ENCODE results near the gene IRF5. TPM values are rescaled to one million over a fixed set of nuclear protein-coding genes. Genes with fewer than 3 reads are reported as not detected.

The IRF5 gene
- total and polyA plus RNA-seq, 10 donors = 26.2 to 56.3 (median 42.2) TPM

- intact Hi-C loops (cut with DNase I; ENCODE audit: low total_unique reads) = no loop called here
- H3K27ac ChIP-seq = peak overlapping the region in 7 of 8 donors; percentile 27 to 72 (median 57)
- WGBS, 5 donors = 59 to 67% (median 60%) methylated on average over 15 of the region's 15 CpGs
- H3K27me3 ChIP-seq (replicated peaks in 1 of 7) = no peaks in the 10 kb centered on the region
- H3K36me3 ChIP-seq = peaks cover 0 to 100% (median 71%) of the 10 kb centered on the region in 6 donors
- TF ChIP-seq, protein P1, sequence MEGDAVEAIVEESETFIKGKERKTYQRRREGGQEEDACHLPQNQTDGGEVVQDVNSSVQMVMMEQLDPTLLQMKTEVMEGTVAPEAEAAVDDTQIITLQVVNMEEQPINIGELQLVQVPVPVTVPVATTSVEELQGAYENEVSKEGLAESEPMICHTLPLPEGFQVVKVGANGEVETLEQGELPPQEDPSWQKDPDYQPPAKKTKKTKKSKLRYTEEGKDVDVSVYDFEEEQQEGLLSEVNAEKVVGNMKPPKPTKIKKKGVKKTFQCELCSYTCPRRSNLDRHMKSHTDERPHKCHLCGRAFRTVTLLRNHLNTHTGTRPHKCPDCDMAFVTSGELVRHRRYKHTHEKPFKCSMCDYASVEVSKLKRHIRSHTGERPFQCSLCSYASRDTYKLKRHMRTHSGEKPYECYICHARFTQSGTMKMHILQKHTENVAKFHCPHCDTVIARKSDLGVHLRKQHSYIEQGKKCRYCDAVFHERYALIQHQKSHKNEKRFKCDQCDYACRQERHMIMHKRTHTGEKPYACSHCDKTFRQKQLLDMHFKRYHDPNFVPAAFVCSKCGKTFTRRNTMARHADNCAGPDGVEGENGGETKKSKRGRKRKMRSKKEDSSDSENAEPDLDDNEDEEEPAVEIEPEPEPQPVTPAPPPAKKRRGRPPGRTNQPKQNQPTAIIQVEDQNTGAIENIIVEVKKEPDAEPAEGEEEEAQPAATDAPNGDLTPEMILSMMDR (IDR thresholded peaks at IDR 0.05 in 8 of 11, conservative IDR thresholded peaks at IDR 0.05 in 3 of 11) = peak in 1 of 11 experiments; percentile 13
- peak in 1 of 3 donors; percentile 18 for TF ChIP-seq POLR2AphosphoS5 (IDR thresholded peaks at IDR 0.05)
- no peak for TF ChIP-seq POLR2A (IDR thresholded peaks at IDR 0.05)
- DNase-seq = no peak
- H3K4me3 ChIP-seq = no peak overlapping the region
- no peaks in the 10 kb centered on the region for H3K9me3 ChIP-seq
- peaks cover 0 to 21% (median 0%) of the 10 kb centered on the region in 6 donors for H3K4me1 ChIP-seq
Observed at GRCh38 chr7:128954830-128955802, 17.4 kb downstream of the IRF5 start.

GRCh38 chr7:128955981-128956380 lies 18.3 kb downstream of the IRF5 start:
- DNase-seq = no peak
- Histone ChIP-seq H3K27me3 (replicated peaks in 1 of 7) (no peaks in the 10 kb centered on the region), H3K9me3 (no peaks in the 10 kb centered on the region), H3K27ac (no peak overlapping the region), H3K4me3 (no peak overlapping the region), H3K36me3 (peaks cover 0 to 100% (median 69%) of the 10 kb centered on the region in 6 donors), H3K4me1 (peaks cover 0 to 21% (median 0%) of the 10 kb centered on the region in 6 donors)
- intact Hi-C loops (cut with DNase I; ENCODE audit: low total_unique reads) = no loop called here
- TF ChIP-seq POLR2AphosphoS5 (IDR thresholded peaks at IDR 0.05) (no peak), POLR2A (IDR thresholded peaks at IDR 0.05) (no peak)
- TF ChIP-seq, protein P1 (IDR thresholded peaks at IDR 0.05 in 8 of 11, conservative IDR thresholded peaks at IDR 0.05 in 3 of 11) = no peak

DNA sequence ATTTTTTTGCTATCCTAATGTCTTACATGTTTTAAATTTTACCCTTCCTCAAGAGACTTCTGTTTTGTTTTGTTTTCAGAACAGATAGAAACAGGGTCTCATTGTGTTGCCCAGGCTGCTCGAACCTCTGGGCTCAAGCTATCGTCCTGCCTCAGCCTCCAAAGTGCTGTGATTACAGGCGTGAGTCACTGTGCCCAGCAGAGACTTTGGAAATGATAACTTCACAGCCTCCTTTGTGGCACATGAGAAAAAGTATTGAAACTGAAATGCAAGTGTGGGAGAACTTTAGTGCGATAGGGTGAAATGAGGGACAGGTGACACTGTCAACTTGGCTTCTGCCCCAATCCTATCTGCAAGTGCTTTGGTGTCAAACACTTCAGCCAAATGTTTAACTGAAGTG lies 21.6 kb downstream of the IRF5 start:
- no peak overlapping the region for H3K4me3 ChIP-seq
- peaks cover 0 to 100% (median 57%) of the 10 kb centered on the region in 6 donors for H3K36me3 ChIP-seq
- no peak overlapping the region for H3K27ac ChIP-seq
- DNase-seq = no peak
- no peaks in the 10 kb centered on the region for H3K9me3 ChIP-seq
- WGBS, 5 donors = 89 to 95% (median 92%) methylated on average over 4 of the region's 4 CpGs
- TF ChIP-seq POLR2AphosphoS5 (IDR thresholded peaks at IDR 0.05) = no peak
- TF ChIP-seq, protein P1 (IDR thresholded peaks at IDR 0.05 in 8 of 11, conservative IDR thresholded peaks at IDR 0.05 in 3 of 11) = no peak
- no peak for TF ChIP-seq POLR2A (IDR thresholded peaks at IDR 0.05)
- no peaks in the 10 kb centered on the region for H3K27me3 ChIP-seq (replicated peaks in 1 of 7)
- intact Hi-C loops (cut with DNase I; ENCODE audit: low total_unique reads) = no loop called here
- peaks cover 0 to 33% (median 11%) of the 10 kb centered on the region in 6 donors for H3K4me1 ChIP-seq

- Histone ChIP-seq H3K27me3 (replicated peaks in 1 of 7) (no peaks in the 10 kb centered on the region), H3K27ac (no peak overlapping the region), H3K4me3 (no peak overlapping the region), H3K9me3 (no peaks in the 10 kb centered on the region), H3K36me3 (peaks cover 2 to 100% (median 57%) of the 10 kb centered on the region in 6 donors), H3K4me1 (peaks cover 0 to 19% (median 11%) of the 10 kb centered on the region in 6 donors)
- TF ChIP-seq, protein P1 (IDR thresholded peaks at IDR 0.05 in 8 of 11, conservative IDR thresholded peaks at IDR 0.05 in 3 of 11) = no peak
- TF ChIP-seq POLR2AphosphoS5 (IDR thresholded peaks at IDR 0.05) = no peak
- no peak for TF ChIP-seq POLR2A (IDR thresholded peaks at IDR 0.05)
- 90 to 96% (median 91%) methylated on average over 8 of the region's 8 CpGs for WGBS, 5 donors
- intact Hi-C loops (cut with DNase I; ENCODE audit: low total_unique reads) = no loop called here
- DNase-seq = no peak
Observed at GRCh38 chr7:128961030-128961659, 23.4 kb downstream of the IRF5 start.

All from spleen (tissue), 11 donors.